Glutamatergic neuron (in vitro differentiated cells): ENCODE data around the gene TAS2R7. TPM values are rescaled to one million over a fixed set of nuclear protein-coding genes. Genes with fewer than 3 reads are reported as not detected.

Source experiments
- DNase-seq: peaks from one replicate; pipeline ENCODE4 v3.0.0; 2022
- H3K27ac Mint-ChIP-seq: one replicate; pipeline ENCODE4 v1.8.0; 2020; ENCODE audit warnings: mild to moderate bottlenecking, mixed read lengths, inconsistent platforms; ENCODE audit not compliant: unreplicated experiment
- H3K27me3 Mint-ChIP-seq: one replicate; pipeline ENCODE4 v1.8.0; 2020; ENCODE audit warnings: mild to moderate bottlenecking, moderate library complexity, mixed read lengths, inconsistent platforms; ENCODE audit not compliant: unreplicated experiment
- H3K36me3 Mint-ChIP-seq: one replicate; pipeline ENCODE4 v1.8.0; 2020; ENCODE audit warnings: mild to moderate bottlenecking, mixed read lengths, inconsistent platforms; ENCODE audit not compliant: unreplicated experiment
- H3K4me1 Mint-ChIP-seq: one replicate; pipeline ENCODE4 v1.8.0; 2020; ENCODE audit warnings: mild to moderate bottlenecking, low read depth, mixed read lengths, inconsistent platforms; ENCODE audit not compliant: unreplicated experiment
- H3K4me3 Mint-ChIP-seq: one replicate; pipeline ENCODE4 v1.8.0; 2020; ENCODE audit warnings: mild to moderate bottlenecking, mixed read lengths, inconsistent platforms; ENCODE audit not compliant: unreplicated experiment
- H3K9me3 Mint-ChIP-seq: one replicate; pipeline ENCODE4 v1.8.0; 2020; ENCODE audit warnings: mild to moderate bottlenecking, moderate library complexity, mixed read lengths, inconsistent platforms; ENCODE audit not compliant: unreplicated experiment
- long read RNA-seq: library from polyadenylated mRNA; unstranded; transcript quantifications from one replicate; pipeline ENCODE4 v2.0.0, GENCODE V29; 2020; ENCODE audit not compliant: unreplicated experiment
- total RNA-seq: library from RNA; stranded (reverse); fragmentation: NEBNext Ultra II Directional; extraction: Animal tissue kit (Norgen Biotek cat#: 25700); gene quantifications from one replicate; pipeline ENCODE4 v1.2.1, GENCODE V29; 2021; ENCODE audit not compliant: unreplicated experiment
- TF ChIP-seq, protein P1 (sequence below): fragments of 200-600 bp; sonication (generic); IDR thresholded peaks from one replicate; pipeline ENCODE4 v1.5.0; 2021; ENCODE audit not compliant: partially characterized antibody, unreplicated experiment

Gene TAS2R7, protein sequence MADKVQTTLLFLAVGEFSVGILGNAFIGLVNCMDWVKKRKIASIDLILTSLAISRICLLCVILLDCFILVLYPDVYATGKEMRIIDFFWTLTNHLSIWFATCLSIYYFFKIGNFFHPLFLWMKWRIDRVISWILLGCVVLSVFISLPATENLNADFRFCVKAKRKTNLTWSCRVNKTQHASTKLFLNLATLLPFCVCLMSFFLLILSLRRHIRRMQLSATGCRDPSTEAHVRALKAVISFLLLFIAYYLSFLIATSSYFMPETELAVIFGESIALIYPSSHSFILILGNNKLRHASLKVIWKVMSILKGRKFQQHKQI
- 0.39 TPM for total RNA-seq
- long read RNA-seq = 0 reads

DNA sequence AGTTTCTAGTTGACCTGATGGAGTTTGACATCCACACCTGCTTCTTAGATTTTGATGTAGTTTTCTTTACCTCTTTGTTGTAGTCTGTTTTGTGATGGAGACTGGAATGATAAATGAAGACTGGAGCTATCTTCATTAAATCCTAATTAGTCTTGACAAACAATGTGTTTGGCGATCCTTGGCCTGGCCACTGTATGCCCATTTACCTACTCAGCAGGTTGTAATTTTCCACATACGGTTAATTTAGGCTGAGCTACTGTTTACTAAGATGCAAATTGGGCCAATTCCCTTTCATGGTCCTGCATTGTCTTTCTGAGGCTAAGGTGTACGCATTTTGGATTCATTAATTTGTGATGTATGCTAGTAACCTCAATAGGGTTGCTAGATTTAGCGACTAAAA, at the start of gene TAS2R7:
TAS2R7 (minus strand) TSS at position 41 of the 400 bp plus-strand sequence. CDS start 57 bp downstream, outside the sequence.
- no peak within 1 kb of the TSS for H3K4me3 Mint-ChIP-seq
- no peak for DNase-seq
- H3K36me3 Mint-ChIP-seq = no peaks in the 10 kb centered on the region
- H3K27ac Mint-ChIP-seq = no peak within 1 kb of the TSS
- no peaks in the 10 kb centered on the region for H3K27me3 Mint-ChIP-seq
- peaks cover 1% of the 10 kb centered on the region for H3K9me3 Mint-ChIP-seq
- no peaks in the 10 kb centered on the region for H3K4me1 Mint-ChIP-seq
- TF ChIP-seq, protein P1, sequence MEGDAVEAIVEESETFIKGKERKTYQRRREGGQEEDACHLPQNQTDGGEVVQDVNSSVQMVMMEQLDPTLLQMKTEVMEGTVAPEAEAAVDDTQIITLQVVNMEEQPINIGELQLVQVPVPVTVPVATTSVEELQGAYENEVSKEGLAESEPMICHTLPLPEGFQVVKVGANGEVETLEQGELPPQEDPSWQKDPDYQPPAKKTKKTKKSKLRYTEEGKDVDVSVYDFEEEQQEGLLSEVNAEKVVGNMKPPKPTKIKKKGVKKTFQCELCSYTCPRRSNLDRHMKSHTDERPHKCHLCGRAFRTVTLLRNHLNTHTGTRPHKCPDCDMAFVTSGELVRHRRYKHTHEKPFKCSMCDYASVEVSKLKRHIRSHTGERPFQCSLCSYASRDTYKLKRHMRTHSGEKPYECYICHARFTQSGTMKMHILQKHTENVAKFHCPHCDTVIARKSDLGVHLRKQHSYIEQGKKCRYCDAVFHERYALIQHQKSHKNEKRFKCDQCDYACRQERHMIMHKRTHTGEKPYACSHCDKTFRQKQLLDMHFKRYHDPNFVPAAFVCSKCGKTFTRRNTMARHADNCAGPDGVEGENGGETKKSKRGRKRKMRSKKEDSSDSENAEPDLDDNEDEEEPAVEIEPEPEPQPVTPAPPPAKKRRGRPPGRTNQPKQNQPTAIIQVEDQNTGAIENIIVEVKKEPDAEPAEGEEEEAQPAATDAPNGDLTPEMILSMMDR = no peak

DNA sequence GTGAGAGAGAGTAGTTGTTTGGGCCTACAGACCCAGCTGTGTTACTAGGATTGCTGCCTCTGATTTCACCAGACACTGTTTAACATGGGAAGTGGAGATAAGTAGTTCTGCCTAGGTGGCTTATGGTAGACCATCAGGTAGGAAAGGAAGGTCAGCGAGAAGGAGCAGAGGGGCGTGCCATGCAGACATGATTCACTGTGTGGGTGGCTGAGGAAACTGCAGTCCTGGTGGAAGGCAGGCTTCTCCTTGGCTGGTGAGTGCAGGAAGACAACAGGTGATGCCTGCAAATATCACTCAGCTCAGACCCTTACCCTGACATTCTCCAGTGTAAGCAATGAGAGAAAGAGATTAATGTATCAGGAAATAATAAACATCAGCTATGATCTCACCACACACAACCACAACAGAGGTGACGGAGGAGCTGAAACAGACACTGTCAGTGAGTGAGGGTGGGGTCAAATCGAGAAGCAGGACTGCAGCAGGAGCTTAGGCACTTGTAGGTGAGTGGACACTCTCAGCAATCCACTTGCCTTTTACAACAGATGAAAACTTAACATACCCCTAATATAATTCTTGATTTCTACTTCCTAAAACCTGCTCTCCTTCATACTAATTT, 48.9 kb upstream of the TAS2R7 start:
- DNase-seq = no peak
- H3K9me3 Mint-ChIP-seq = peaks cover 9% of the 10 kb centered on the region
- no peak overlapping the region for H3K4me3 Mint-ChIP-seq
- H3K27me3 Mint-ChIP-seq = peaks cover 2% of the 10 kb centered on the region
- TF ChIP-seq, protein P1 = no peak
- peaks cover 13% of the 10 kb centered on the region for H3K36me3 Mint-ChIP-seq
- H3K27ac Mint-ChIP-seq = no peak overlapping the region
- H3K4me1 Mint-ChIP-seq = peaks cover 3% of the 10 kb centered on the region

DNA sequence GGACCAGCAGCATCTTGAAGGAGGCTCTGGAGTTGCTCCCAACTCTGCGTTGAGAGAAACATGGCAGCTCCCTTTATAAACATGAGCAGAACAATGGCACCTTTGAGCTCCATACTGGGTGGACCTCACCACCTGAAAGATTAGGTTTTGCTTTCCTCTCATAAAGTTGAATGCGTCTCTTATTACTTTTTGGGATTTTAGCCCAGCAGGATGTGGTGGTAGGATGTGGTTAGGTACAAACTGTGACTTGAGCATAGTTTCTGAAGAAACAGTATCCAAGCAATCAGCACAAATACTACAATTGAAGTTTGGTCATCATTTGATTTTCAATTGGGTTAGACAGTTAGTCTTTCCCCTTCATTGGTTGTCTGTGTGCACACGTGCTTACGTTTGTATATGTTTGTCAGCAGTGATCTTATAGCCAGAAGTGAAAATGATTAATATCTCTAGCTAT, 47.0 kb upstream of the TAS2R7 start, which contains the start of gene PRR4:
PRR4 (minus strand) TSS at position 51 of the 454 bp plus-strand sequence; CDS start at position 13, 38 bp downstream.
- peaks cover under 1% of the 10 kb centered on the region for H3K36me3 Mint-ChIP-seq
- TF ChIP-seq, protein P1 = no peak
- peaks cover 1% of the 10 kb centered on the region for H3K9me3 Mint-ChIP-seq
- H3K4me1 Mint-ChIP-seq = peaks cover 2% of the 10 kb centered on the region
- no peak within 1 kb of the TSS for H3K4me3 Mint-ChIP-seq
- no peak within 1 kb of the TSS for H3K27ac Mint-ChIP-seq
- no peak for DNase-seq
- H3K27me3 Mint-ChIP-seq = no peaks in the 10 kb centered on the region

DNA sequence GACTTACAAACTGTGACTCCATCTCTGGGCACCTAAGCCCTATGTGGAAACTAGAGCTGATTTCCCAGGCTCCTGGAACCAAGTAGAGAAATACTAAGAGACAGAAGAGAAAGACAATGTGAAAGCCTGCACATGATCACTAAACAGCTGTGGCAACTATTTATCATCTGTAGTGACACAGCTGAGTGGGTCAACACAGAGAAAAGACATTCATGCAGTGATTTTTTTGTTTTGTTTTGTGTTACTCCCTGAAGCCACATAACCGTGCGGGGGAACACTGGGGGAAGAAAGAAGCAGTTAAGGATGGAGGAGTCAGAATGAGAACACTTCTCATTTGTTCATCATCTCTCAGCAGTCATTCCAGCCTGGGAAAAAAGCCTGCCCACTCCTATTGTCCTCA, 45.3 kb upstream of the TAS2R7 start:
- peaks cover 1% of the 10 kb centered on the region for H3K9me3 Mint-ChIP-seq
- H3K4me1 Mint-ChIP-seq = no peaks in the 10 kb centered on the region
- no peak overlapping the region for H3K27ac Mint-ChIP-seq
- TF ChIP-seq, protein P1 = no peak
- H3K4me3 Mint-ChIP-seq = no peak overlapping the region
- DNase-seq = no peak
- no peaks in the 10 kb centered on the region for H3K36me3 Mint-ChIP-seq
- H3K27me3 Mint-ChIP-seq = no peaks in the 10 kb centered on the region

DNA sequence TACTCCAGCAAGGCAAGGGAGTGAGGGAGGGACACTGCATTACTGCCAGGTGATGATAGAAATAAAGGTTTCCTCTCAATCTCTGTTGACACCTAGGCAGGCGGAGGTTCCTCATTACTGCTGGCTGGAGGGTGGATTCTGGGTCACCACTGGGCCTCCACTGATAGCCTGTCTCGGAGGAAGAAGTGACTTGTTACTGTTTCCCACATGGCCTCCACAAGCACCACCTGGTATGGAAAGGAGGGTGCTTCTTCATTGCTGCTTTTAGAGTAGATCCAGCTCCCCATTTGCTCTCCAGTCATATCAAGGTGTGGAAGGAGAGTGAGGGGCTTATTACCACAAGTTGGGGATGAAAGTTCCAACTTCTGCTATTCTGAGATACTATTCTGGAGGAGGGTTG, 40.4 kb upstream of the TAS2R7 start:
- H3K27ac Mint-ChIP-seq = no peak overlapping the region
- H3K27me3 Mint-ChIP-seq = peaks cover 2% of the 10 kb centered on the region
- TF ChIP-seq, protein P1 = no peak
- H3K9me3 Mint-ChIP-seq = peaks cover 1% of the 10 kb centered on the region
- no peaks in the 10 kb centered on the region for H3K36me3 Mint-ChIP-seq
- peaks cover 4% of the 10 kb centered on the region for H3K4me1 Mint-ChIP-seq
- H3K4me3 Mint-ChIP-seq = no peak overlapping the region
- DNase-seq = no peak
